A549 (cell line): ENCODE results near the gene QPCTL. TPM values are rescaled to one million over a fixed set of nuclear protein-coding genes. Genes with fewer than 3 reads are reported as not detected.

ENCODE experiments used
- ATAC-seq, 2 experiments: fragments of 200-7000 bp in 1 of 2; fragments of >200 bp in 1 of 2; cut with Nextera tagmentation in 1 of 2; cut with Tn5 transposase in 1 of 2; 3 replicates each; pipeline versions ENCODE4 v1.8.0 to v1.9.1; 2018 to 2020; ENCODE audit warnings: mild to moderate bottlenecking in 1 of 2, moderate library complexity in 1 of 2
- CTCF ChIA-PET: fragments of 300-600 bp; sonication (Branson Sonifier 250); formaldehyde crosslinking; extraction: SDS; loops from one replicate; lab custom pipeline; 2021; ENCODE audit warnings: antibody characterized with exemption, inconsistent platforms; lab: Yijun Ruan, JAX
- POLR2A ChIA-PET: fragments of 350-600 bp; formaldehyde crosslinking; extraction: SDS; loops from one replicate; lab custom pipeline; 2021; ENCODE audit warnings: antibody characterized with exemption, inconsistent platforms; lab: Yijun Ruan, JAX
- DNase-seq, 2 experiments: peaks; one replicate each; pipeline versions ENCODE4 v3.0.0 to v3.0.0-alpha.2; 2011 to 2016; ENCODE audit warnings: low read depth in 1 of 2, low spot score in 1 of 2
- FAIRE-seq: peaks from 2 replicates; lab custom pipeline; 2011; peaks lifted over from hg19 to GRCh38; lab: Jason Lieb, UNC
- H3K27ac ChIP-seq, 2 experiments: fragments of >200 bp; sonication (Bioruptor Twin); formaldehyde crosslinking; 3 replicates each; pipeline ENCODE4 v1.5.1; 2016 to 2017
- H3K4me1 ChIP-seq: fragments of >200 bp; sonication (Bioruptor Twin); formaldehyde crosslinking; 3 replicates; pipeline ENCODE4 v1.6.1; 2016
- H3K4me2 ChIP-seq: fragments of >200 bp; sonication (Bioruptor Twin); formaldehyde crosslinking; 3 replicates; pipeline ENCODE4 v1.6.1; 2016
- H3K4me3 ChIP-seq: fragments of >200 bp; sonication (Bioruptor Twin); formaldehyde crosslinking; 3 replicates; pipeline ENCODE4 v1.5.1; 2016
- H3K9me3 ChIP-seq: fragments of >200 bp; sonication (Bioruptor Twin); formaldehyde crosslinking; 3 replicates; pipeline ENCODE4 v1.6.1; 2016
- CHD4 ChIP-seq: fragments of 200-600 bp; sonication (generic); IDR thresholded peaks from 2 replicates; pipeline ENCODE4 v1.6.1; 2016; ENCODE audit warnings: antibody characterized with exemption, mild to moderate bottlenecking, borderline replicate concordance
- EHMT2 ChIP-seq: fragments of 200-600 bp; sonication (generic); IDR thresholded peaks from 2 replicates; pipeline ENCODE4 v1.6.1; 2016; ENCODE audit warnings: antibody characterized with exemption, low read depth, mild to moderate bottlenecking, moderate library complexity
- FOSB ChIP-seq: fragments of 250-450 bp; sonication (Bioruptor Pico); IDR thresholded peaks from 2 replicates; pipeline ENCODE4 v1.5.0; 2020; ENCODE audit warnings: mild to moderate bottlenecking, moderate library complexity
- FOXS1 ChIP-seq: fragments of 250-450 bp; sonication (Bioruptor Pico); IDR thresholded peaks from 2 replicates; pipeline ENCODE4 v1.5.0; 2020; ENCODE audit warnings: mild to moderate bottlenecking, moderate library complexity
- MAFK ChIP-seq: fragments of 450-650 bp; IDR thresholded peaks from 2 replicates; pipeline ENCODE4 v1.6.1; 2014; ENCODE audit not compliant: partially characterized antibody
- MYC ChIP-seq: IDR thresholded peaks from 2 replicates; pipeline ENCODE4 v1.6.1; 2012; ENCODE audit warnings: mild to moderate bottlenecking, inconsistent platforms, low read length, improper control_type of control experiment, borderline replicate concordance
- NPAS2 ChIP-seq: fragments of 250-450 bp; sonication (Bioruptor Pico); IDR thresholded peaks from 2 replicates; pipeline ENCODE4 v1.8.0; 2022; ENCODE audit warnings: mild to moderate bottlenecking, moderate library complexity, borderline replicate concordance
- PBX3 ChIP-seq: IDR thresholded peaks from 2 replicates; pipeline ENCODE4 v1.6.1; 2012
- PHF8 ChIP-seq: fragments of 200-600 bp; sonication (generic); IDR thresholded peaks from 2 replicates; pipeline ENCODE4 v1.6.1; 2016; ENCODE audit warnings: low read depth, mild to moderate bottlenecking, antibody characterized with exemption, moderate library complexity, borderline replicate concordance
- RCOR1 ChIP-seq: fragments of 150-350 bp; IDR thresholded peaks from 2 replicates; pipeline ENCODE4 v1.6.1; 2014; ENCODE audit warnings: antibody characterized with exemption, low read length, low read depth
- REST ChIP-seq: fragments of 200-600 bp; sonication (generic); IDR thresholded peaks from 2 replicates; pipeline ENCODE4 v1.6.1; 2016; ENCODE audit warnings: antibody characterized with exemption, mild to moderate bottlenecking, moderate library complexity
- RFX5 ChIP-seq: fragments of 450-650 bp; IDR thresholded peaks from 2 replicates; pipeline ENCODE4 v1.7.1; 2014; ENCODE audit warnings: antibody characterized with exemption, mild to moderate bottlenecking, moderate library complexity
- TFCP2L1 ChIP-seq: fragments of 250-450 bp; sonication (Bioruptor Pico); IDR thresholded peaks from 2 replicates; pipeline ENCODE4 v1.5.0; 2021; ENCODE audit warnings: mild to moderate bottlenecking
- ZC3H11A ChIP-seq: fragments of 450-650 bp; IDR thresholded peaks from 2 replicates; pipeline ENCODE4 v1.6.1; 2014; ENCODE audit warnings: antibody characterized with exemption, mild to moderate bottlenecking
- WGBS: methylation state at CpG from one replicate; pipeline ENCODE4 v1.1.6; 2017; ENCODE audit errors: missing lambda C conversion rate; 5-methylcytosine and 5-hydroxymethylcytosine counted together
- polyA plus RNA-seq, 4 experiments: library from polyadenylated mRNA; depleted of rRNA in 3 of 4; stranded (reverse); fragments of >200 nt; fragmentation: RNase III in 1 of 4; extraction: RNeasy Plus Mini Kit Qiagen cat#74134 plus additional on column Dnase treatment in 1 of 4; gene quantifications; 2 replicates in 3 of 4; 3 replicates in 1 of 4; pipeline ENCODE4 v1.2.3, GENCODE V29; 2011 to 2017

Gene QPCTL
- polyA plus RNA-seq, 2 of the 4 experiments (the other 2 are of a cell fraction), result 9.4 to 10.4 TPM

GRCh38 chr19:45668342-45668871 is 24.1 kb upstream of the QPCTL start:
- H3K27ac ChIP-seq, result peak overlapping the region; percentile 65 to 81
- ATAC-seq (peak; percentile 4 to 11), DNase-seq (no peak), FAIRE-seq (no peak)
- peaks cover 27% of the 10 kb centered on the region for H3K4me1 ChIP-seq
- POLR2A ChIA-PET, result interaction anchor here (0.8 to 1.7 kb wide), 2 partner anchors 9 to 24 kb away, joined by 6 read pairs; partner anchors contain the start of genes QPCTL and SNRPD2
- TF ChIP-seq REST (no peak), FOSB (no peak)
- WGBS, result 3% methylated on average over 19 of the region's 19 CpGs
- H3K4me3 ChIP-seq, result peak overlapping the region; percentile 46
- CTCF ChIA-PET, result interaction anchor here (0.6 to 9.3 kb wide), 8 partner anchors 10 to 229 kb away, joined by 3 to 90 read pairs (median 8); partner anchors contain the start of gene EML2
- H3K4me2 ChIP-seq, result peak overlapping the region; percentile 100
- H3K9me3 ChIP-seq, result no peaks in the 10 kb centered on the region

- ChIA-PET POLR2A (interaction anchor here (0.8 to 1.0 kb wide), 4 partner anchors 21 to 94 kb away, joined by 3 to 9 read pairs (median 4); partner anchors contain the start of genes QPCTL and SNRPD2), CTCF (interaction anchor here (0.6 to 9.3 kb wide), 9 partner anchors 10 to 471 kb away, joined by 3 to 90 read pairs (median 6); partner anchors contain the start of genes QPCTL and SNRPD2)
- peaks cover 27% of the 10 kb centered on the region for H3K4me1 ChIP-seq
- H3K27ac ChIP-seq, result peak overlapping the region; percentile 60 to 76
- peak overlapping the region; percentile 39 for H3K4me3 ChIP-seq
- H3K9me3 ChIP-seq, result no peaks in the 10 kb centered on the region
- FAIRE-seq (no peak), ATAC-seq (peak; percentile 33 to 72), DNase-seq (peak; percentile 97)
- peak overlapping the region; percentile 89 for H3K4me2 ChIP-seq
- WGBS, result 27% methylated on average over 38 of the region's 42 CpGs
- TF ChIP-seq TFCP2L1 (no peak), REST (no peak), PBX3 (no peak), MAFK (no peak), PHF8 (no peak), CHD4 (no peak), ZC3H11A (no peak), NPAS2 (CRISPR knock-in tag) (no peak), RFX5 (no peak), FOXS1 (CRISPR knock-in tag) (no peak), RCOR1 (no peak), EHMT2 (no peak), MYC (no peak)
Observed at GRCh38 chr19:45670670-45671453, 21.6 kb upstream of the QPCTL start.
